Right ventricle myocardium inferior (tissue), 1 donor: Measurements from ENCODE around the gene PDE4D. TPM values are rescaled to one million over a fixed set of nuclear protein-coding genes. Genes with fewer than 3 reads are reported as not detected.
"Not testable (repeated sequence)": the region's sequence is repeated elsewhere in the genome, so short reads cannot be mapped to it uniquely, and the experiment has no call there.

ENCODE experiments used
- ATAC-seq: fragments of 200-7000 bp; cut with Tn5 transposase; one replicate; pipeline ENCODE4 v1.9.1; 2020; ENCODE audit warnings: mild to moderate bottlenecking, moderate library complexity
- DNase-seq: peaks from one replicate; pipeline ENCODE4 v3.0.0; 2021; ENCODE audit errors: missing footprints
- intact Hi-C: fragments of 100-400 bp; cut with DNase I; formaldehyde crosslinking; loops from one replicate; pipeline ENCODE4 v1.11.0; 2022
- total RNA-seq: library from RNA; stranded (reverse); fragmentation: NEBNext Ultra II Directional; extraction: Animal tissue kit (Norgen Biotek cat#: 25700); gene quantifications from one replicate; pipeline ENCODE4 v1.2.1, GENCODE V29; 2021
- donor health status: DM: no; HTN: yes; CAD: no; lungs with severe emphysema.

PDE4D gene
- total RNA-seq, 1 donor from 2014 or later: 36.7 TPM

GRCh38 chr5:59609501-59610265 lies 283.8 kb downstream of the PDE4D start:
- DNase-seq (no peak), ATAC-seq (no peak)
- intact Hi-C loops: no loop called here

GRCh38 chr5:59608745-59609144 lies 284.8 kb downstream of the PDE4D start:
- intact Hi-C loops: no loop called here
- ATAC-seq: no peak

GRCh38 chr5:59607138-59607765 lies 286.3 kb downstream of the PDE4D start:
- intact Hi-C loops: no loop called here
- ATAC-seq: no peak

More at GRCh38 chr5:59608745-59609144, 284.8 kb downstream of the PDE4D start:
- no peak for DNase-seq

GRCh38 chr5:59605915-59606314 lies 287.6 kb downstream of the PDE4D start:
- intact Hi-C loops: no loop called here
- no peak for ATAC-seq
- DNase-seq: no peak

More at GRCh38 chr5:59607138-59607765, 286.3 kb downstream of the PDE4D start:
- DNase-seq: no peak

GRCh38 chr5:59604111-59604510 lies 289.4 kb downstream of the PDE4D start:
- no peak for ATAC-seq
- no peak for DNase-seq
- intact Hi-C loops: no loop called here

GRCh38 chr5:59600998-59601397 lies 292.5 kb downstream of the PDE4D start:
- intact Hi-C loops: no loop called here
- ATAC-seq: no peak
- no peak for DNase-seq

GRCh38 chr5:59600153-59600552 lies 293.4 kb downstream of the PDE4D start:
- no peak for DNase-seq
- no peak for ATAC-seq
- intact Hi-C loops: no loop called here

GRCh38 chr5:59599729-59600128 lies 293.8 kb downstream of the PDE4D start:
- DNase-seq: no peak
- intact Hi-C loops: no loop called here
- ATAC-seq: no peak

GRCh38 chr5:59598547-59598874 lies 295.0 kb downstream of the PDE4D start:
- DNase-seq (no peak), ATAC-seq (no peak)
- intact Hi-C loops: no loop called here

- intact Hi-C loops: no loop called here
- DNase-seq: no peak
Observed at GRCh38 chr5:59597690-59598546, 295.6 kb downstream of the PDE4D start.

GRCh38 chr5:59596586-59597350 lies 296.8 kb downstream of the PDE4D start:
- DNase-seq: no peak
- intact Hi-C loops: no loop called here
- no peak for ATAC-seq

More at GRCh38 chr5:59597690-59598546, 295.6 kb downstream of the PDE4D start:
- no peak for ATAC-seq

- DNase-seq, ATAC-seq: not testable (repeated sequence)
Observed at GRCh38 chr5:59594118-59594517, 299.4 kb downstream of the PDE4D start.

GRCh38 chr5:59593439-59594007 lies 300.0 kb downstream of the PDE4D start:
- intact Hi-C loops: no loop called here
- ATAC-seq (no peak), DNase-seq (no peak)

More at GRCh38 chr5:59594118-59594517, 299.4 kb downstream of the PDE4D start:
- intact Hi-C loops: not testable (repeated sequence)

GRCh38 chr5:59592101-59592500 lies 301.4 kb downstream of the PDE4D start:
- ATAC-seq: no peak
- intact Hi-C loops: no loop called here
- DNase-seq: no peak

- DNase-seq: no peak
- intact Hi-C loops: no loop called here
- no peak for ATAC-seq
Observed at GRCh38 chr5:59591162-59591561, 302.4 kb downstream of the PDE4D start.

GRCh38 chr5:59588922-59589321 lies 304.6 kb downstream of the PDE4D start:
- no peak for DNase-seq
- intact Hi-C loops: no loop called here
- no peak for ATAC-seq

GRCh38 chr5:59587489-59588337 lies 305.8 kb downstream of the PDE4D start:
- DNase-seq: peak; percentile 65
- ATAC-seq: peak; percentile 88
- intact Hi-C loops: no loop called here

GRCh38 chr5:59586841-59587240 lies 306.7 kb downstream of the PDE4D start:
- intact Hi-C loops: no loop called here
- DNase-seq: no peak
- no peak for ATAC-seq
